ENCODE results near the gene FAHD2A.
"Not testable (repeated sequence)": the region's sequence is repeated elsewhere in the genome, so short reads cannot be mapped to it uniquely, and the experiment has no call there.

The FAHD2A gene

DNA sequence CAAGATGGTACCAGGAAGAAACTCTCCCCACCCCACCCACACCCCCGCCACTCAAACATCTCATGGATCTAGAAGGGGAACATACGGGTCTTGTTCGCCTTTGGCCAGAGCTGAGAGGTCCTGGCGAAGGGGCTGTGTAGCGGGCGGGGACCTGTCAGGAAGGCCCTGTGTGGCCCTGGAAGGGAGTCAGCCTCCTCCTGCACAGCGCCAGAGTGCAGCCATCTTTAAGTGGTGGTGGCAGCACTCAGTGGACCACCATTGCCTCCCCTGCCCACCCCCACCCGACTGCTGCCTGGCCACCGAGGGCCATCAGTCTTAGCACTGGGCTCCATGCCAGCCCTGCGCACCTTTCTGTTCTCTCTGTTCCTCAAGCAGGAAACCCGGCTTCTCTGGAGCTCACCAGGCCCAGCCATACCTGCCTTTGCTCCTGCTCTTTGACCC is 11.6 kb upstream of the FAHD2A start:
- no peak for DNase-seq

DNA sequence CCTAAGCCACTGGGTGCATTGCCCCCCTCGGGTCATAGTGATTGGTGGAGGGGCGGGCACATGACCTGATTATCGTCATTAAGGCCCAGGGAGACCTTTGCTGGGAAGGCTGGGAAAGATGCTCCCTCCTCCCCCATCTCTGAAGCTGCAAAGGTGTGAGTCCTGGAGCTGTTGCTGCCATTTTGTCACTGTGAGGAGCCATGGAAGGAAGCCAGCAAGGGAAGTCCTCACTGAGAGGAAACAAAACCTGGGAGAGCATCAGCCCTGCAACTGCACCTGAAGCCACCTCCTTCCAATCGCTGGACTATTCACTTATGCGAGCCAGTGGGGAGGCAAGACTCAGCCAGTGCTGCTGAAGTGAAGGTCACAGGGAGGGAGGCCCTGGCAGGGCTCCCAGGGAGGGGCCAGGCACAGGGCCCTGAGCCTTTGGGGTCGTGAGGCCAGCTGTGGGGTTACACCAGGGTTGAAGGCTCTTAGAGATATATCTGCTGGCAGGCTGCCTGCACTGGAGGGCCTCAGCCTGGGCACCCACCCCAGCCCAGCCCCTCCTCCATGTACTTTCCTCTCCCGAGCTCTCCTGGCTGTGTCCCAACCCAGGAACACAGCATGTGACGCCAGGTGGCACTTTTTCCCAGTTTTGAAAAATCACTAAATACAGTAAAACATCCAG is 10.7 kb upstream of the FAHD2A start:
- no peak for DNase-seq

DNA sequence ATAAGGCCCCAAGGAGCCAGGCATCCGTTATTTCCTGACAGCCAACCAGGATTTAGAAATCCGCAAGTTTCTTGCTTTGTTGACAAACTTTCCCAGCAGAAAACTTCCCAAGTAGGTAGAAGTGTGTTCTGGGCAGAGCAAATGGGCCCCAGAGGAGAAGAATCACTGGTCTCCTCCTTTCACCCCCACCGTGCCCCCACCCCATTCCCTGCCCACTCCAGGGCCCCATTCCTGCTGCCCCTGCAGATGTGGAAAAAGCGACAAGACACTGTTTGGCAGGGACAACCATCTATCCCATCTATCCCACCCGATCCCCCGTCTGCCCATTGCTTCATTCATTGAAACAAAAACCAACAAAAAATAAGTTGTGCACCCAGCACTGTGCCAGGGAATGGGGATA is 10.2 kb upstream of the FAHD2A start:
- DNase-seq = no peak

DNA sequence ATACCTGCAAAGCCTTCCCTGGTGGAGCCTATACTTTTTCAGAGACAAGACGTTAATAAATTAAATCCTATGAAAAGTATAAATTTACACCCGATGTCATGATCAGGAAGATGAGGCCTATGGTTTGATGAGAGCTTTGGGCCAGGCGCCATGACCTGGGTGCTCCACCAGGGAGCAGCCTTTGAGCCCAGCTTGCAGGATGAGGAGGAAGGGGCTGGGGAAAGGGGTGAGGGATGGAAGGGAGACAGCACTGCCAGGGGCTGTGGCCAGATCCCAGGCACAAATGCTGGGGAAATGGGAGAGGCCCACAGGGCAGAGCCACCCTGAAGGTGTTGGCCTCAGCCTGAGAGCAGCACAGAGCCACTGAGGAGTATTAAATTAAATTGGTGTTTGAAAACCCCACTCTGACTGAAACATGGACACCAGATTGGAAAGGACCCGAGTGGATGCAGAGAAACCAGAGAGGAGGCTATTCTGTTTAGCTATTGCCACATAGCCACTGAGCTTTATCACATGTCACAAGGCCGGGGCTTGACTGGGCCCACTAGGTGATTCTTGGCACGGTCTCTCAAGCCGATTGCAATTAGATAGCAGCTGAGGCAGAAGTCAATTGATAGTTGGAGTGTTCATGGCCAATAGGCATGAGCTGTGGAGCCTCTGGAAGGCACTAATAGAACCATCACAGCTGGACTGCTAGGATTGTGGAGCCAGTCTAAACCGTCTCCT is 9.6 kb upstream of the FAHD2A start:
- no peak for DNase-seq

DNA sequence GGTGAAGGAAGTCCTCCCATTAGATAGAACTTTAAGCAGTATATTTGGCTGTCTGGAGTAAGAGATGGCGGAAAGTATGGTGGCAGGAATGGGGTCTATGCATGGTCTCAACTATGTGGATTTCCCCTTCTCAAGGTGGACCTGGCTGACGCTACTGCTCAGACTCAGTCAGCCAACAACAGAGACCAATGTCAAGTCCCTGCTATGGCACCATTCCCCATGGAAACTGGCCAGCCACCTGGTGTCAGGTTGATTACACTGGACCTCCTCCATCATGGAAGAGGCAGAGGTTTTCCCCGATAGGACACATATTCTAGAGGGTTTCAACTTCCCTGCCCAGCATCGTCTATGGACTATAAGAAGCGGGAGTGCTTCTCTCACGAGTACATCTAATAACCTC is 8.6 kb upstream of the FAHD2A start:
- no peak for DNase-seq

DNA sequence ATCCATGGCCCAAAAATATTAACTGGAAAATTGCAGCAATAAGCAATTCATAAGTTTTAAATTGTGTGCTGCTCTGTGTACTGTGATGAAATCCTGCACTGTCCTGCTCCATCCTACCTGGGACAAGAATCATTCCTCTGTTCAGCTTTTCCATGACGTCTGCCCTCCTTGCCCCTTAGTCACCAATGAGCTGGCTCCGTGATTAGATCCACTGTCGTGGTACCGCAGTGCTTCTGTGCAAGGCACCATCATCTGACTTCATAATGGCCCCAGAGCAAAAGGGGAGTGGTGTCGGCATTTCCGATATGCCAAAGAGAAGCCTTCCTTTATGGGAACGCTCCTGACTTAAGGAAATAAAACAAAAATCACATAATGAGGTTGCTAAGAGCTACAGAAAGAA is 3.4 kb upstream of the FAHD2A start:
- no peak for DNase-seq

DNA sequence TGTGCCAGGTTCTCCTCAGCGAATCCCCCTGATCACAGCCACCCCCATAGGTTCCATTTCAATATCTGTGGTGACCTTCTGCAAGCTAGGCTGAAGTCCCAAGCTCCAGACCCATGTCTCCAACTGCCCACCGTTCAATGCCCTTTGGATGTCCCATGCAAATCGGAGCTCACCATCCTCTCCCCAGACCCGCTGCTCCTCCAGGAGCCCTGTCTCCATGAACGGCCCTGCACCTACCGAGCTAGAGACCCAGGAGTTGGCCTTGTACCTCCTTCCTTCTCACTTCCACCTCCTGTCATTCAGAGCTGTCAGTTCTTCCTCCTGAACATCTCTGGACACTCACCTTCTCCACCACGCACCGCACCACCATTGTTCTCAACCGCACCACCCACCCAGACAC is 1.0 kb upstream of the FAHD2A start:
- no peak for DNase-seq

DNA sequence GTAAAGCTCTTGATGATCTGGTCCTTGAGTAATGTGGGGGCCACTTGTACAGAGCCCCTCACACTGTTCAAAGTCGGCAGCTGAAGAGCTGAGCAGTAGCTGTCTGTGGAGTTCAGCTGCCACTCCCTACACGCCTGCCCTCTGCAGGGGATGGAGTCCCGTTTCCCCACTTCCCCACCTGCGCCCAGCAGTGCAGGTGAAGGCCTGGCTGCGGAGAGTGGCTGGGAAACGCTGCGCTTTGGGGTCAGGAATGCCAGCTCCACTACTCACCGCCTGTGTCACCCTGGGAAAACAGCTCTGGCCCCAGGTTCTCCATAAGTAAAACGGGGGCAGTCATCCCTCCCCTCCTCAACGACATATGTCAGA is 521 bp upstream of the FAHD2A start:
- peak in 2 of 3 experiments; percentile 37 to 78 for DNase-seq

DNA sequence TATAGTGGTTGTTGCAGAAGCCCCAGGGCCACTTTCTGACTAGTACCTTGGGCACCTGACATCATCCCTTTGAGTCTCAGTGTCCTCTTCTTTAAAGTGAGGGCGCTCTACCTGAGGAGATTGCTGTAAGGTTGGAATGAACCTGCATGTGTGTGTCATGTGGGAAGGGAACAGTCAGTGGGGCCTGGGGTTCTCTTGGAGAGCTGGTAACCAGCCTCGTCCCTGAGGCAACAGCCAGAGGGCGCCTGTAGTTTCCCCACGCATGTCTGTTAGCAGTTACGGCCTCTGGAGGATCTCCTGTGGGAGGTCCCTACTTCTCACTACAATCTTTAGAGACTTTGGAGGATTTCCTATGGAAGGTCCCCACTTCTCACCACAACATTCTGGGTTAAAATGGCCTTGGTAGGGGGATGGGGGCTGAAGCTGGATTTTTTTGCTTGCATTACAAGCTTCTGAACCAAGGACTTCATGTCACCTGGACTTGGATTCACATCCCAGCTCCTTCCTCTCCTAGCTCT is 755 bp downstream of the FAHD2A start:
- peak in 2 of 3 experiments; percentile 42 to 67 for DNase-seq

DNA sequence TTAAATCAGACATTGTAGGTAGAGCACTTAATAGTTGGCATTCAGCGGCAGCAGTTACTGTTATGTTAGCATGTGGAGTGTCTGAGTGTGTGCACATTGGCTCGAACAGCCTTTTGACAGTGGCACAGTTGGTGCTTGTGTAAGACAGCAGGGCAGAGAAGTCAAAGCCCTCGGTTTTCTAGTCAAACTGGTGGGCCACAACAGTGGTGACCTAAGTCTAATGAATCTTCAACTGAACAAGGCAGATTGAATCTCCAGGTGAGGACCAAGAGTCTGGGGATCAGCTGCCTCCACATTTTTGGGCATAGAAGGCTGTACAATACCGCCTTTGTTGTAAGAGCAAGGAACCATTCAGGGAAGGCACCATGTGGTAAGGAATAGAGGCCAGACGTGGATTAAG is 1.3 kb downstream of the FAHD2A start:
- DNase-seq = not testable (repeated sequence)

DNA sequence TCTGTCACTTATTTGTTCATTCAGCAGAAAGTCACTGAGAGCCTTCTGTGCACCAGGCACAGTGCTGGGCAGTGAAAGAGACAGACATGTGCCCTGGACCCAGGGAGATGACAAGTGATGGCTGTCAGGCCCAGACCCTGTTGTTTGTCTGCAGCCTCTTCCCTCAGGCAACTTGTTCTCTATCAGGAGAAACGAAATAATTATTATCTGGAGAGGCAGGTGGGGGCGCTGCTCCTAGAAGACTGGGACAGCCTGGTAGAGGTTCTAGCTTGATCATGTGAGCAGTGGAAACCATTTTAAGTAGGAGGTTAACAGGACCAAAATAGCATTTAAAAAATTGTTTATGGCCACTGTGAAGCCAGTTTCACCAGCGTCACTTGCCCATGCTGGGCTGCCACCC is 2.2 kb downstream of the FAHD2A start:
- DNase-seq = not testable (repeated sequence)

DNA sequence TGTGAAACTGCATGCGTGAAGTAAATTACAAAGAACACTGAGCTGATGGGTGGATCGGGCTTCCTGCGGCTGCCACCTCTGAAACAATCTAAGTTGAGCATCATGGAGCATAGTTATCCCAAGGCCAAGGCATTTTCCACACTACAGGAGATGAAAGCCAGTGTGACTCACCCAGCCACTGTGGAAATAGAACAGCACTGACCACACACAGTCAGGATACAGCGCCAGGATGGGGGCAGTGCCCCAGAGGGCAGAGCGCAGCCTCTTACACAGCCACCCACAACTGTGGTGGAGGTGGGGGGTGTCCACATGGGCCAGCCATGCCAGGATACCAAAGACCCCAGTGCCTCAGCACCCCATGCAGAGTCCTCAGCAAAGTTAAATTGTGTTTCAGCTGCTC is 8.7 kb downstream of the FAHD2A start:
- not testable (repeated sequence) for DNase-seq

DNA sequence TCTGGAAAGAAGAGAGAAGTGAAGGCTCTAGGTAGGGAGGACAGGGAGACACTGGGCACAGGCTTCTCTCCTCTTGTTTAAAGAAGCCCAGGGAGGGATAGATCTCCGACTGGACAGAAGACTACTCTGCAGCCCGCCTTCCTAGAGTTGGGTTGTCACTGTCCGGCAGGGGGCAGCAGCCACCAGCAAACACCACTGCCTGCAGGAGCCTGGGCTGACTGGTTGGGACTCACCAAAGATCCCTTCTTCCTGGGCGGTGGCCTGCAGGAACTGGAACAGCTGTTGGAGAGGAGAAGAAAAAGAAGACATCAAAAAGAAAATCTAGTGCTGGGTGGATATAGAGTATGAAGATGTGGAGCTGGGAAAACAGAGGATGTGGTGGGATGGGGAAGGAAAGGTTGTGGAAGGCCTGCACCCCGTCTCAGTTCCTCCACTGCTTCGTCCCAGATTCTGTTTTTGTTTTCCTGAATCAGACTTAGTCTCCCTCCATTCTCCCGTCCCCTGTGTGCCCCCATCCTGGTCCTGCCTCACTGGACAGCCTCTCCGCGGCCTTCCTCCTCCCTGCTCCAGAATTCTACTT is 11.6 kb downstream of the FAHD2A start:
- peak; percentile 36 to 73 (median 48) for DNase-seq

DNA sequence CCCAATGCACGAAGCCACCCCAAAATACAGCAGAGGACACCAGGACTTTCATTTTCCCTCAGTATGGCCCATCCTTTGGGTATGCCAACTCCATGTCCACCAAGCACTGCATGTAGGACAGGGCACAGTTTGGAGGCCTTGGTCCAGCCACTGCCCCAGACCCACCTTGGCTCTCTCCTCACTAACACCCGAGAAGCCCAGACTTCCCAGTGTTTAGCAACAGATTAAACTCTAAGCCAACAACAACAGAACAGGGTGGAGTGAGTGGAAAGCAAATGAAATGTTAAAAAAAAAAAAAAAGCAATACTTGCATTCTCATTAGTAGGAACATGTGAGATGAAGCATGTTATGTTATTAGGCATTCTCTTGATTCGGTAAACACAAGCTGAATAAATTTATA is 12.6 kb downstream of the FAHD2A start:
- DNase-seq = not testable (repeated sequence)

DNA sequence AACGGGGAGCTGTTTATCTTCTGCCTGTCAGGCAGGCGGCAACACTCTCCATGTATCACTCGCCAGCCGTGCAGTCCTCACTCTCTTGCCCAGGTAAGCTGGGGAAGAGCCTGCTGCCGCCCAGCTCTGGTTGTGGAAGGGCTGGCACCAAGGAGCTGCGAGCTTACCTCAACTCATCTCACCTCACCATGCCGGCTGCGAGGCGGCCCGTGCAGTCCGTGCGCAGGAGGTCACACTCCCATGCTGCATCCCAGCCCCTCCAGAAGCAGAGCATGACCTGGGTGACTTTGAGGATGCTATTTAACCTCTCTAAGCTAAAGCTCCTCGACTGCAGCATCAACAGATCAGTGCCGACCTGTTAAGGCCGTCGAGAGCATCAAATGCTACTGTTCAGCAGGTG is 13.1 kb downstream of the FAHD2A start:
- not testable (repeated sequence) for DNase-seq

DNA sequence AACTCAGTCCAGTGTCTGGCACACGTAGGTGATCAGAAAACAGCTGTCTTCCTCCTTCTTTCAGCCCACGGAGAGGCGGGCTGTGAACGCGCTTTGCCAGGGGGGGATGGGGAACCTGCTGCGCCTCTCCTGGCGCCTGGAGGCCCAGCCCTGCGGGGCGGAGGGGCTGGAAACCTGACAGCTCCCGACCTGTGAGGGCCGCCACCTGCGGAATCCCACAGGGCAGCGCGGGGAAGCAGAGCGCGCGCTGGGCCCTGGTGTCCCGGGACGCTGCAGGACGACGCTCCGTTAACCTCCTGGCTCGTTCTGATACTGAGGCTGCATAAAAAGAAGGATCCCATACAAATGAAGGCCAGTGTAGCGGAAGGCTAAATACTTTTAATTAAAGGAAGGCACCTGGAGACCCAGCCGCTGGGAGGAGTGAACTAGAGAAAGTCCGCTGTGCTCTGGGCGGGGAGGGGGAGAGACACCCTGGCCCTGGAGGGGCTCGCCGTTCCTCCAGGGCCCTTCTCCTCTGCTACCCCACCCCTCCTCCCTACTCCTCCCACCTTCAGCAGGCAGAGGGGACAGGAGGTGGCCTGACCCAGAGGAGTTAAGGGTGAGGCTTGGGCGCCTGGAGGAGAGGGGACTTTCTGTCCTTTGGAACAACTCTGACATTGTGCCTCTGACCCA is 24.8 kb downstream of the FAHD2A start:
- peak in 1 of 3 experiments; percentile 1 for DNase-seq

DNA sequence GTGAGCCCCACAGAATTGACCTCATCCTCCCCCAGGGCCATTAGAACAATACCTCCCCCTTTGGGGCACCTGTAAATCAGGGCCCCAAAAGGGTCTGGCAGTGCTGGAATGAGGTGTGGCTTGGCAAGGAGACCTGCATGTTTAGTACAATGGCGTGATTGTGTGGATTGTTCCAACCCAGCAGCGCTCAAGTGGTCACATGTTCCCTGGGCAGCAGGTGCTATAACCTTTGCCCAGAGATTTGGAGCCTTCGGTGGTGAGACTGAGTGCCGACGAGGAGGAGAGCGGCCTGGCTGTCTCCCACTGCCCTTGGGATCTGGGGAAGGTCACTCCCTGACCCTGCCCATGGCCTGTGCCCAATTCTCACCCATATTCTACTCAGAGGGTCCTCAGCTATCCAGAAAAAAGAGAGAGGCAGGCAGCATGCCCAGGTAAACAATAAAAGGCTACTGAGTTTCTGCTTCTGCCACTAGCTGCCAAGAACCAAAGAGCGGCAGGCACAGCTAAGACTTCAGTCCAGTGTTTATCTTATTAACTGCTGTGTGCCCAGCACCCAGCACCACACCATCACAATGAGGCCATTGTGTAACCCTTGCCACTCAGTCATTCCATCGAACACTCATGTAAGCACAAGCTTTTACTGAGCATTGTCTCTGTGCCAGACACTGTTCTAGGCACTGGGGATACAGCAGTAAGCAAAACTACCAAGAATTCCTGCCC is 27.4 kb downstream of the FAHD2A start:
- not testable (repeated sequence) for DNase-seq

DNA sequence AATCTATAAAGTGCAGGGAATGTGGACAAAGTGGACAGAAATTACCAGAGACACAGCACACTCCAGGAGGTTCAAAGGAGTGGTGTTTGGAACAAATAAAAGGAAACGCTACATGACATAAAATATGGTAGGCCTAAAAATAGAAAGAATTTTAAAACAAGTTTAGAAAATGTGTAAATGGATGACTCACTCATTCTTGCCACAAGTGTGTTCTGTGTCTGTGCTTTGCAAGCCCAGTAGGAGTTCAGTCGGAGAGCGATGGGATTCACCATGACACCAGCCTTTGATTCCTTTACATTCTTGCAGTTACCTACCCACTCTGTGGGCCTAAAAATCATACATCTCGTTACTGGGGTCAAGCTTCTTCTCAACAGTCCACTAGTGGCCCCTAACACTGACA is 30.9 kb downstream of the FAHD2A start:
- DNase-seq = not testable (repeated sequence)

DNA sequence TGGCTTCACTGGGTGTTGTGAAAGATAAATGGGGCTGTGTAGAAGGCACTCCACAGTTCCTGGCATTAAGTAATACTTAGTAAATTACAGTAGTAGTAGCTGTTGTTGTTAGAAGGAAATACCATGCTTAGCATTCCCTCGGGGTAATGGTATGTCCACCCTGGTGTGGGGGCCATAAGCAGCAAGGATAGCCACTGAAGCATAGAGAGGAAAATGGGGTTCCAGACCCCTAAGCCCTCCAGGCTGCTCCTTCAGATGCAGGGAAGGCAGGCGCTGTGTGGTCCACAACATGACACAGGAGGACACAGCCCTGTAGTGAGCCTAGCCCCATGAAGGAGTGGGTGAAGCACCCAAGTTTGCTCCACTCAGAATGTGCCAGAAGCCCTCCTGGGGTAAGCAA is 31.5 kb downstream of the FAHD2A start:
- DNase-seq = not testable (repeated sequence)

DNA sequence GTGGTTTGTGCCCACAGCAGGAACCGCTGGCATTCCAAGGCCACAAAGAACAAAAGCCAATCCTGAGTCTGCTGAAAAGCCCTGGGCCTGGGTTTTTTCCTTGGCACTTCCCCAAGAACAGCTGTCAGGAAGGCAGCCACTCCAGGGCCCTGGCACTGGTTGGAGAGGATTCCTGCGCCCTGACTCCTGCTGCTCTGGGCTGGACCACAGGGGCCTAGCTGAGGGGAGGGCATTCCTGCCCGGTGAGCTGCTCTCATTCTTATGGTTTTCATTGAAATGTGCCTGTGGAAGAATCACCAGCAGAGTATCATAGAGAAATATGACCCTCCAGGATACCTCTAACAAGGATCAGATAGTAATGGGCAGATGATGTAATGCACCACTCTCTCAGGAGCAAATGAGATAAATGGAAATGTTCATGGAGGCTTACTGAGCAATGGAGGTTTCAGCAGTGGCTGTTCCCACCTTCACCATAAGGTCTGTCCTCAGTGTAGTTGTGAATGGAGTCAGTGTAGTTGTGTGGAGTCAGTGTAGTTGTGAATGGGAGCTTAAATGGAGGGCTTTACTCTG is 32.1 kb downstream of the FAHD2A start:
- not testable (repeated sequence) for DNase-seq

DNA sequence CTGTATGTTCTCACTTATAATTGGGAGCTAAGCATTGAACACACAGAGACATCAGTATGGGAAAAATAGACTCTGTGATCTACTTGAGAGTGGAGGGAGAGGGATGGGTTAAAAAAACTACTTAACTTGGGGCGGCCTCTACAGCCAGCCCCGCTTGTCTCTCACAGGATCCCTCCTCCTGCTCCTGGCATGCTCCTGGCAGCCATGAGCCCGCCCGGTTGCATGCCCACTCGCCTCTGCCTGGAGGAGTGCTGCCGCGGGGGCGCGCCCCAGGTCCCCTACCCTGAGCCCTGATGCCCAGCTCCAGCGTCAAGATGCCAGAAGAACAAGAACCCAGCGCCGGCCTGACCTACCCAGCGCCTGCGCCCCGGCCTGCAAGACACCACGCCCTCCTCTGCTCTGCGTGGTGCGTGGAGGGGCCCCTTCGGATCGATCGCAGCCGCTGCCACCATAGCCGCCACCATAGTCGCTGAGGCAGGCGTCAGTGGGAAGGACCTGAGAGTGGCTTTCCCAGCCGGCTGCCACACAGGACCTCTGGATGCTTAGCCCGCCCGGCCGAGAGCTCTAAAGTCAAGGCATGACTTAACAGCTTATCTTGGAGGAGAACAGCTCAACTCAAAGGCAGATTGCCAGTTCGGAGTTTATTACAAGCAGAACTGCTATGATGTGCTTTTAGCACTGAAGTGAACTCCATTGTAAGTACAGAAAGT is 32.8 kb downstream of the FAHD2A start:
- DNase-seq = not testable (repeated sequence)

DNA sequence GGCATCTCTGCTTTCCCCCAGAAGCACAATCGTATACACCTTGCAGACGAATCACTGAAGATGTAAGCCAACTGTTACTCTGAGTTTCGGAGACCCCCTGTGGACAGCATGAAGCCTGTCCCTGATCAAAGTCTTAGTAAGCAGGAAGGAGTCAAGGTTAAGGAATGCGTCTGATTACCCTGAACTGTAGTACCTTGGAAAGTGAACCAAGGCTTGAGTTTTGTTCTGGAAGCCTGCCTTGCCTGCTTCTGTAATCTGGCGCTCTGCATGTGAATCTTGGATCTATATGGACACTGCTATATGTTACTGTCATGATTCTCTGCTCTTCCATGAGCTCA is 33.3 kb downstream of the FAHD2A start:
- not testable (repeated sequence) for DNase-seq
